Testis (tissue), 3 donors: Measurements from ENCODE around the gene USP15. TPM values are rescaled to one million over a fixed set of nuclear protein-coding genes. Genes with fewer than 3 reads are reported as not detected.

Experiments
- DNase-seq: peaks from one replicate; pipeline ENCODE4 v3.0.0-alpha.2; 2019
- H3K27ac ChIP-seq, 2 donors: fragments of 200-600 bp; sonication (generic); one replicate each; pipeline ENCODE4 v1.5.1; 2019
- H3K27me3 ChIP-seq: fragments of 200-600 bp; sonication (generic); one replicate; pipeline ENCODE4 v1.5.1; 2019
- H3K36me3 ChIP-seq: fragments of 200-600 bp; sonication (generic); one replicate; pipeline ENCODE4 v1.5.1; 2017; ENCODE audit warnings: low read depth; ENCODE audit errors: missing control alignments
- H3K4me1 ChIP-seq: fragments of 200-600 bp; sonication (generic); one replicate; pipeline ENCODE4 v1.5.1; 2019
- H3K4me3 ChIP-seq, 2 donors: fragments of 200-600 bp; sonication (generic); one replicate each; pipeline ENCODE4 v1.5.1; 2017 to 2019
- H3K9me3 ChIP-seq: fragments of 200-600 bp; sonication (generic); one replicate; pipeline ENCODE4 v1.5.1; 2017
- CTCF ChIP-seq, 3 experiments: fragments of 450-650 bp in 2 of 3; fragments of 200-600 bp in 1 of 3; sonication (generic) in 1 of 3; IDR thresholded peaks; one replicate each; pipeline ENCODE4 v1.5.1; 2016 to 2019; ENCODE audit warnings: antibody characterized with exemption in 3 of 3, mild to moderate bottlenecking in 2 of 3, moderate library complexity in 1 of 3
- POLR2A ChIP-seq: fragments of 450-650 bp; IDR thresholded peaks from one replicate; pipeline ENCODE4 v1.6.1; 2017; ENCODE audit warnings: antibody characterized with exemption, mild to moderate bottlenecking, moderate library complexity
- WGBS, 2 donors: methylation state at CpG; one replicate each; pipeline ENCODE4 v1.1.5; 2018; 5-methylcytosine and 5-hydroxymethylcytosine counted together
- intact Hi-C: fragments of 100-400 bp; cut with DNase I; formaldehyde crosslinking; loops from one replicate; pipeline ENCODE4 v1.15.1; 2023; ENCODE audit warnings: low total_unique reads
- polyA plus RNA-seq: library from polyadenylated mRNA; stranded (reverse); fragments of 350-450 nt; fragmentation: Illumina TruSeq; extraction: RNeasy Lipid Tissue Mini Kit (QIAGEN cat#74804); gene quantifications from one replicate; pipeline ENCODE4 v1.2.3, GENCODE V29; 2014; ENCODE audit warnings: low read depth, low replicate concordance; ENCODE audit not compliant: insufficient read depth
- total RNA-seq, 2 donors: library from RNA; depleted of rRNA; stranded (reverse); fragments of >200 nt; gene quantifications; one replicate each; pipeline ENCODE4 v1.2.3, GENCODE V29; 2016

Gene USP15
- total and polyA plus RNA-seq, 3 donors from 2014 or later = 66.1 to 146 (median 128) TPM

DNA sequence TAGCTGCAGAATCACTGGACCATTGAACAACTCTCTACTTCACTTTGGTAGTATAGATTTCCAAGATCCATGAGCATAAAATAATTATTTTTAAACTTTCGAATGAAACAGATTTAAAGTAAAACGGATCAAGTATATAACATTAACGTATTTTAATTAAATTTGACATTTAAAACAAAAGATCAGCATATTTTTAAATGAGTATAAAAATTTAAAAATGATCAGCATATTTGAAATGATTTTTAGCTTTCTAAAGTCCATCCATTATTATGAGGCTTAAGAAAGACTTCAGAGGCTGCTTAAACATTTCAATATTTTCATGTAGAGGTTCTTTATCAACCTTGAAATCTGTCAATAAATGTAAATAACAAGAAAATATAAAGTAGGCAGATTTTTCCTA is 5.2 kb upstream of the USP15 start:
- Histone ChIP-seq H3K4me3 (no peak overlapping the region), H3K36me3 (no peaks in the 10 kb centered on the region), H3K9me3 (no peaks in the 10 kb centered on the region), H3K27ac (no peak overlapping the region), H3K27me3 (no peaks in the 10 kb centered on the region), H3K4me1 (peaks cover 27% of the 10 kb centered on the region)
- DNase-seq = no peak
- 87 to 95% methylated on average over 3 of the region's 3 CpGs for WGBS, 2 donors
- TF ChIP-seq POLR2A (no peak), CTCF (IDR thresholded peaks at IDR 0.05) (no peak)
- intact Hi-C loops = no loop called here

- no peaks in the 10 kb centered on the region for H3K9me3 ChIP-seq
- 29 to 47% methylated on average over 8 of the region's 8 CpGs for whole genome bisulfite sequencing, 2 donors
- peak overlapping the region in 1 of 2 donors; percentile 21 for H3K27ac ChIP-seq
- no peaks in the 10 kb centered on the region for H3K27me3 ChIP-seq
- H3K36me3 ChIP-seq = no peaks in the 10 kb centered on the region
- H3K4me1 ChIP-seq = peaks cover 18% of the 10 kb centered on the region
- no peak overlapping the region for H3K4me3 ChIP-seq
- intact Hi-C loops = no loop called here
- TF ChIP-seq POLR2A (no peak), CTCF (IDR thresholded peaks at IDR 0.05) (no peak)
- peak; percentile 52 for DNase-seq
Observed at GRCh38 chr12:62256408-62257096, 3.7 kb upstream of the USP15 start.

DNA sequence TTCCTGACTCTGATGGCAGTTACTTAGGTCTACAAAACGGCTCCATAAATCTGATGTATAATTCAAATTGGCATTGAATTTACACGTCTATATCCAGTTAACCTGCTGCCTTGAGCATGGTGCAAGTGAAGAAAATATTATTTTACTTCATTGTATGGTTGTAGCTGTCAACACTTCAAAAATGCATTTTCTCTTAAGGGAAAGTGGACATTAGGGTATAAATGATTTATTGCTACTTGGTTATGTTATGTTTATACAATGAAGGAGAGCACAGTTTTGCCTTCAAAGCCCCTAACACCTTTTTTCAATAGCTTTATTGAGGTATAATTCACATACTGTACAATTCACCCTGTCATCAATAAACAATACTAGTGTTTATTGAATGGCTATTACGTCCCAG is 2.0 kb upstream of the USP15 start:
- peaks cover 19% of the 10 kb centered on the region for H3K4me1 ChIP-seq
- intact Hi-C loops = no loop called here

GRCh38 chr12:62258941-62259630 is 1.1 kb upstream of the USP15 start:
- no peaks in the 10 kb centered on the region for H3K27me3 ChIP-seq
- H3K27ac ChIP-seq = peak overlapping the region; percentile 96 to 98
- H3K36me3 ChIP-seq = no peaks in the 10 kb centered on the region
- no peak for DNase-seq
- H3K4me1 ChIP-seq = peaks cover 22% of the 10 kb centered on the region
- H3K9me3 ChIP-seq = no peaks in the 10 kb centered on the region
- WGBS, 2 donors = 19 to 22% methylated on average over 10 of the region's 10 CpGs
- intact Hi-C loops = no loop called here
- TF ChIP-seq POLR2A (no peak), CTCF (IDR thresholded peaks at IDR 0.05) (no peak)
- H3K4me3 ChIP-seq = peak overlapping the region; percentile 90 to 100

More for the DNA sequence above, 2.0 kb upstream of the USP15 start:
- H3K27me3 ChIP-seq = no peaks in the 10 kb centered on the region
- TF ChIP-seq POLR2A (no peak), CTCF (IDR thresholded peaks at IDR 0.05) (no peak)
- DNase-seq = no peak
- H3K4me3 ChIP-seq = no peak overlapping the region
- H3K36me3 ChIP-seq = no peaks in the 10 kb centered on the region
- H3K9me3 ChIP-seq = no peaks in the 10 kb centered on the region
- peak overlapping the region in 1 of 2 donors; percentile 96 for H3K27ac ChIP-seq
- WGBS, 2 donors = 81 to 84% methylated on average over 3 of the region's 3 CpGs
